ENCODE measurements around the gene EBF4.

The EBF4 gene

GRCh38 chr20:2745936-2746635 is 53.5 kb downstream of the EBF4 start:
- H3K27ac ChIP-seq (ENCODE audit: low read depth, low read length): no peak overlapping the region
- H3K4me2 ChIP-seq (ENCODE audit: low read depth, low read length, poor library complexity, severe bottlenecking): no peak overlapping the region

GRCh38 chr20:2746636-2747265 is 54.2 kb downstream of the EBF4 start:
- no peak overlapping the region for H3K27ac ChIP-seq (ENCODE audit: low read depth, low read length)
- TF ChIP-seq CTCF (IDR thresholded peaks at IDR 0.05; ENCODE audit: insufficient read depth, low read length, poor library complexity, severe bottlenecking): no peak
- TF ChIP-seq EZH2phosphoT487 (conservative IDR thresholded peaks at IDR 0.05; ENCODE audit: low read length): no peak
- H3K9me3 ChIP-seq (ENCODE audit: insufficient read depth, low read length): no peaks in the 10 kb centered on the region
- H3F3A ChIP-seq (ENCODE audit: insufficient read depth): no peaks in the 10 kb centered on the region
- no peaks in the 10 kb centered on the region for H3K36me3 ChIP-seq (ENCODE audit: low read length)
- no peak overlapping the region for H3K4me2 ChIP-seq (ENCODE audit: low read depth, low read length, poor library complexity, severe bottlenecking)
- no peak overlapping the region for H3K9ac ChIP-seq (ENCODE audit: low read length)
- no peak overlapping the region for H2AFZ ChIP-seq (ENCODE audit: low read depth, low read length, severe bottlenecking)
- H3K4me3 ChIP-seq (ENCODE audit: insufficient read depth, low read length, poor library complexity, severe bottlenecking): no peak overlapping the region
- H3K9me2 ChIP-seq (replicated peaks; ENCODE audit: insufficient read depth, low read length): no peaks in the 10 kb centered on the region
- no peaks in the 10 kb centered on the region for H3K27me3 ChIP-seq (ENCODE audit: low read length)
- H4K20me1 ChIP-seq (ENCODE audit: low read depth, low read length): no peaks in the 10 kb centered on the region
- no peaks in the 10 kb centered on the region for H3K79me2 ChIP-seq (ENCODE audit: insufficient read depth, low read length)

More at GRCh38 chr20:2745936-2746635, 53.5 kb downstream of the EBF4 start:
- H2AFZ ChIP-seq (ENCODE audit: low read depth, low read length, severe bottlenecking): no peak overlapping the region
- H4K20me1 ChIP-seq (ENCODE audit: low read depth, low read length): no peaks in the 10 kb centered on the region
- TF ChIP-seq EZH2phosphoT487 (conservative IDR thresholded peaks at IDR 0.05; ENCODE audit: low read length) (no peak), CTCF (IDR thresholded peaks at IDR 0.05; ENCODE audit: insufficient read depth, low read length, poor library complexity, severe bottlenecking) (no peak)
- no peak overlapping the region for H3K9ac ChIP-seq (ENCODE audit: low read length)
- no peaks in the 10 kb centered on the region for H3K36me3 ChIP-seq (ENCODE audit: low read length)
- no peak overlapping the region for H3K4me3 ChIP-seq (ENCODE audit: insufficient read depth, low read length, poor library complexity, severe bottlenecking)
- H3K9me3 ChIP-seq (ENCODE audit: insufficient read depth, low read length): no peaks in the 10 kb centered on the region
- no peaks in the 10 kb centered on the region for H3F3A ChIP-seq (ENCODE audit: insufficient read depth)
- H3K9me2 ChIP-seq (replicated peaks; ENCODE audit: insufficient read depth, low read length): no peaks in the 10 kb centered on the region
- H3K79me2 ChIP-seq (ENCODE audit: insufficient read depth, low read length): no peaks in the 10 kb centered on the region
- no peaks in the 10 kb centered on the region for H3K27me3 ChIP-seq (ENCODE audit: low read length)

- no peak overlapping the region for H3K9ac ChIP-seq (ENCODE audit: low read length)
- no peaks in the 10 kb centered on the region for H3K9me3 ChIP-seq (ENCODE audit: insufficient read depth, low read length)
- no peaks in the 10 kb centered on the region for H3K79me2 ChIP-seq (ENCODE audit: insufficient read depth, low read length)
- H3K27me3 ChIP-seq (ENCODE audit: low read length): no peaks in the 10 kb centered on the region
- no peak overlapping the region for H3K27ac ChIP-seq (ENCODE audit: low read depth, low read length)
- no peaks in the 10 kb centered on the region for H4K20me1 ChIP-seq (ENCODE audit: low read depth, low read length)
- H3F3A ChIP-seq (ENCODE audit: insufficient read depth): no peaks in the 10 kb centered on the region
- no peaks in the 10 kb centered on the region for H3K36me3 ChIP-seq (ENCODE audit: low read length)
- H2AFZ ChIP-seq (ENCODE audit: low read depth, low read length, severe bottlenecking): no peak overlapping the region
- TF ChIP-seq EZH2phosphoT487 (conservative IDR thresholded peaks at IDR 0.05; ENCODE audit: low read length) (no peak), CTCF (IDR thresholded peaks at IDR 0.05; ENCODE audit: insufficient read depth, low read length, poor library complexity, severe bottlenecking) (no peak)
- no peak overlapping the region for H3K4me3 ChIP-seq (ENCODE audit: insufficient read depth, low read length, poor library complexity, severe bottlenecking)
- no peaks in the 10 kb centered on the region for H3K9me2 ChIP-seq (replicated peaks; ENCODE audit: insufficient read depth, low read length)
- no peak overlapping the region for H3K4me2 ChIP-seq (ENCODE audit: low read depth, low read length, poor library complexity, severe bottlenecking)
These were observed 55.2 kb downstream of the EBF4 start for GRCh38 chr20:2747676-2748235.

Measured in SU-DHL-6 (cell line).